WTC11 (cell line): ENCODE data around the gene CELA2A. TPM values are rescaled to one million over a fixed set of nuclear protein-coding genes. Genes with fewer than 3 reads are reported as not detected.

Source experiments
- ATAC-seq: fragments of 200-7000 bp; cut with Tn5 transposase; 2 replicates; pipeline ENCODE4 v1.10.0; 2021; ENCODE audit warnings: mild to moderate bottlenecking, moderate library complexity
- CTCF ChIA-PET: fragments of 300-600 bp; sonication (Branson Sonifier 250); formaldehyde crosslinking; loops from one replicate; lab custom pipeline; 2021; ENCODE audit warnings: antibody characterized with exemption; lab: Charles Lee
- POLR2A ChIA-PET: fragments of 350-600 bp; sonication (Branson Sonifier 250); formaldehyde crosslinking; loops from one replicate; lab custom pipeline; 2021; ENCODE audit warnings: antibody characterized with exemption; lab: Charles Lee
- DNase-seq: peaks from one replicate; pipeline ENCODE4 v3.0.0; 2021; ENCODE audit warnings: low spot score
- H3K27ac Mint-ChIP-seq: 2 replicates; pipeline ENCODE4 v1.8.0; 2021; ENCODE audit warnings: mixed read lengths
- H3K27me3 Mint-ChIP-seq: 2 replicates; pipeline ENCODE4 v1.8.0; 2021; ENCODE audit warnings: low read depth, mild to moderate bottlenecking, moderate library complexity, mixed read lengths
- H3K36me3 Mint-ChIP-seq: 2 replicates; pipeline ENCODE4 v1.8.0; 2021; ENCODE audit warnings: mixed read lengths
- H3K4me1 Mint-ChIP-seq: 2 replicates; pipeline ENCODE4 v1.8.0; 2022; ENCODE audit warnings: mixed read lengths
- H3K4me3 Mint-ChIP-seq: 2 replicates; pipeline ENCODE4 v1.8.0; 2021; ENCODE audit warnings: mild to moderate bottlenecking, moderate library complexity, mixed read lengths
- H3K9me3 Mint-ChIP-seq: 2 replicates; pipeline ENCODE4 v1.8.0; 2021; ENCODE audit warnings: mixed read lengths
- CBFB ChIP-seq: sonication (generic); formaldehyde crosslinking; IDR thresholded peaks from 2 replicates; pipeline ENCODE4 v1.8.1; 2022; ENCODE audit warnings: mild to moderate bottlenecking, low read depth, missing genetic modification reagents
- HMGA2 ChIP-seq: fragments of 250-450 bp; sonication (Bioruptor Pico); IDR thresholded peaks from 2 replicates; pipeline ENCODE4 v1.4.0; 2021; ENCODE audit warnings: mild to moderate bottlenecking, moderate library complexity
- JUN ChIP-seq: sonication (generic); formaldehyde crosslinking; IDR thresholded peaks from 2 replicates; pipeline ENCODE4 v1.8.0; 2023; ENCODE audit warnings: mild to moderate bottlenecking, missing genetic modification reagents
- NFATC4 ChIP-seq: fragments of 250-450 bp; sonication (Bioruptor Pico); IDR thresholded peaks from 2 replicates; pipeline ENCODE4 v1.9.0; 2021; ENCODE audit warnings: mild to moderate bottlenecking
- NFYB ChIP-seq: sonication (generic); formaldehyde crosslinking; conservative IDR thresholded peaks from 2 replicates; pipeline ENCODE4 v1.8.0; 2022; ENCODE audit warnings: low read depth, missing genetic modification reagents
- OVOL2 ChIP-seq: fragments of 250-450 bp; sonication (Bioruptor Pico); IDR thresholded peaks from 2 replicates; pipeline ENCODE4 v1.9.0; 2021; ENCODE audit warnings: mild to moderate bottlenecking, borderline replicate concordance
- RELA ChIP-seq: sonication (generic); formaldehyde crosslinking; IDR thresholded peaks from 2 replicates; pipeline ENCODE4 v1.8.1; 2022; ENCODE audit warnings: missing genetic modification reagents, mild to moderate bottlenecking, borderline replicate concordance
- SMAD3 ChIP-seq: sonication (generic); formaldehyde crosslinking; IDR thresholded peaks from 2 replicates; pipeline ENCODE4 v1.8.0; 2022; ENCODE audit warnings: missing genetic modification reagents, mild to moderate bottlenecking, borderline replicate concordance
- SP1 ChIP-seq: sonication (generic); formaldehyde crosslinking; conservative IDR thresholded peaks from 2 replicates; pipeline ENCODE4 v1.8.1; 2022; ENCODE audit warnings: missing genetic modification reagents
- ZBTB21 ChIP-seq: sonication (generic); formaldehyde crosslinking; IDR thresholded peaks from 2 replicates; pipeline ENCODE4 v1.8.1; 2023; ENCODE audit warnings: mild to moderate bottlenecking, missing genetic modification reagents, borderline replicate concordance
- ZNF121 ChIP-seq: sonication (generic); formaldehyde crosslinking; IDR thresholded peaks from 2 replicates; pipeline ENCODE4 v1.8.0; 2023; ENCODE audit warnings: missing genetic modification reagents
- ZNF396 ChIP-seq: fragments of 250-450 bp; sonication (Bioruptor Pico); IDR thresholded peaks from 2 replicates; pipeline ENCODE4 v1.8.0; 2021; ENCODE audit warnings: mild to moderate bottlenecking, moderate library complexity, borderline replicate concordance
- total RNA-seq: library from RNA; stranded (reverse); gene quantifications from 3 replicates; pipeline ENCODE4 v1.2.3, GENCODE V29; 2021
- TF ChIP-seq, protein P1 (sequence below): sonication (generic); formaldehyde crosslinking; IDR thresholded peaks from 2 replicates; pipeline ENCODE4 v1.8.0; 2022; ENCODE audit warnings: missing genetic modification reagents
- TF ChIP-seq, protein P2 (sequence below): fragments of 250-450 bp; sonication (Bioruptor Pico); IDR thresholded peaks from 2 replicates; pipeline ENCODE4 v1.9.0; 2021; ENCODE audit warnings: mild to moderate bottlenecking
- TF ChIP-seq, protein P3 (sequence below): sonication (generic); formaldehyde crosslinking; IDR thresholded peaks from 2 replicates; pipeline ENCODE4 v1.8.1; 2023; ENCODE audit warnings: mild to moderate bottlenecking, missing genetic modification reagents, moderate library complexity
- TF ChIP-seq, protein P4 (sequence below): sonication (generic); formaldehyde crosslinking; IDR thresholded peaks from 2 replicates; pipeline ENCODE4 v1.8.1; 2022; ENCODE audit warnings: mild to moderate bottlenecking, moderate library complexity, missing genetic modification reagents
- TF ChIP-seq, protein P5 (sequence below): sonication (generic); formaldehyde crosslinking; IDR thresholded peaks from 2 replicates; pipeline ENCODE4 v1.8.0; 2023; ENCODE audit warnings: missing genetic modification reagents
- TF ChIP-seq, protein P6 (sequence below): sonication (generic); formaldehyde crosslinking; IDR thresholded peaks from 2 replicates; pipeline ENCODE4 v1.8.1; 2023; ENCODE audit warnings: mild to moderate bottlenecking, missing genetic modification reagents, borderline replicate concordance
- TF ChIP-seq, protein P7 (sequence below): fragments of 200-600 bp; IDR thresholded peaks from 2 replicates; pipeline ENCODE4 v1.8.0; 2022; ENCODE audit warnings: antibody characterized with exemption

Gene CELA2A
- total RNA-seq, 1 experiment from 2014 or later = 0.83 TPM

DNA sequence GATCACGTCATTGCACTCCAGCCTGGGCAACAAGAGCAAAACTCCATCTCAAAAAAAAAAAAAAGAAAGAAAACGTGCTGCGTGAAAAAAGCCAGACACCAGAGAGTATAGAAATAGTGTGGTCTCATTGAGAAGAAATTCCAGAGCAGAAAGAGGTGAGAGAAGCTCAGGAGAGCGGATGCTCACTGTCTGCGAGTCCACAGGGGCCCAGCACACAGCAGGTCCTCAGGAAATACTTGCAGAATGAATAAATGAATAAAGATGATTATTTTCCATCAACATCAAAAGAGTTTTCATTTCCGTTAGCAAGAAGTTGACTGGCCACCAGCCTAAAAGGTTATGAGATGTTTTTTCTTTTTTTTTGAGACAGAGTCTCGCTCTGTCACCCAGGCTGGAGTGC lies 53.1 kb downstream of the CELA2A start:
- Mint-ChIP-seq H3K9me3 (no peaks in the 10 kb centered on the region), H3K27me3 (no peaks in the 10 kb centered on the region), H3K4me3 (peak overlapping the region; percentile 26; the same call in 1 of the 2 replicates), H3K4me1 (peaks cover 41% of the 10 kb centered on the region), H3K36me3 (peaks cover 8% of the 10 kb centered on the region), H3K27ac (peak overlapping the region; percentile 93)
- ChIA-PET POLR2A (interaction anchor here (1.3 to 2.3 kb wide), 2 partner anchors 14 to 17 kb away, joined by 5 to 7 read pairs; partner anchors contain the start of genes CASP9 and DNAJC16), CTCF (interaction anchor here (1.2 kb wide), 1 partner anchor 14 kb away, joined by 4 read pairs; no protein-coding TSS in a partner anchor)
- ATAC-seq (no peak), DNase-seq (no peak)
- TF ChIP-seq, protein P1, sequence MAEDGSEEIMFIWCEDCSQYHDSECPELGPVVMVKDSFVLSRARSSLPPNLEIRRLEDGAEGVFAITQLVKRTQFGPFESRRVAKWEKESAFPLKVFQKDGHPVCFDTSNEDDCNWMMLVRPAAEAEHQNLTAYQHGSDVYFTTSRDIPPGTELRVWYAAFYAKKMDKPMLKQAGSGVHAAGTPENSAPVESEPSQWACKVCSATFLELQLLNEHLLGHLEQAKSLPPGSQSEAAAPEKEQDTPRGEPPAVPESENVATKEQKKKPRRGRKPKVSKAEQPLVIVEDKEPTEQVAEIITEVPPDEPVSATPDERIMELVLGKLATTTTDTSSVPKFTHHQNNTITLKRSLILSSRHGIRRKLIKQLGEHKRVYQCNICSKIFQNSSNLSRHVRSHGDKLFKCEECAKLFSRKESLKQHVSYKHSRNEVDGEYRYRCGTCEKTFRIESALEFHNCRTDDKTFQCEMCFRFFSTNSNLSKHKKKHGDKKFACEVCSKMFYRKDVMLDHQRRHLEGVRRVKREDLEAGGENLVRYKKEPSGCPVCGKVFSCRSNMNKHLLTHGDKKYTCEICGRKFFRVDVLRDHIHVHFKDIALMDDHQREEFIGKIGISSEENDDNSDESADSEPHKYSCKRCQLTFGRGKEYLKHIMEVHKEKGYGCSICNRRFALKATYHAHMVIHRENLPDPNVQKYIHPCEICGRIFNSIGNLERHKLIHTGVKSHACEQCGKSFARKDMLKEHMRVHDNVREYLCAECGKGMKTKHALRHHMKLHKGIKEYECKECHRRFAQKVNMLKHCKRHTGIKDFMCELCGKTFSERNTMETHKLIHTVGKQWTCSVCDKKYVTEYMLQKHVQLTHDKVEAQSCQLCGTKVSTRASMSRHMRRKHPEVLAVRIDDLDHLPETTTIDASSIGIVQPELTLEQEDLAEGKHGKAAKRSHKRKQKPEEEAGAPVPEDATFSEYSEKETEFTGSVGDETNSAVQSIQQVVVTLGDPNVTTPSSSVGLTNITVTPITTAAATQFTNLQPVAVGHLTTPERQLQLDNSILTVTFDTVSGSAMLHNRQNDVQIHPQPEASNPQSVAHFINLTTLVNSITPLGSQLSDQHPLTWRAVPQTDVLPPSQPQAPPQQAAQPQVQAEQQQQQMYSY (CRISPR knock-in tag) = no peak
- TF ChIP-seq SMAD3 (CRISPR knock-in tag) = no peak
- TF ChIP-seq ZNF396 = no peak
- TF ChIP-seq, protein P2, sequence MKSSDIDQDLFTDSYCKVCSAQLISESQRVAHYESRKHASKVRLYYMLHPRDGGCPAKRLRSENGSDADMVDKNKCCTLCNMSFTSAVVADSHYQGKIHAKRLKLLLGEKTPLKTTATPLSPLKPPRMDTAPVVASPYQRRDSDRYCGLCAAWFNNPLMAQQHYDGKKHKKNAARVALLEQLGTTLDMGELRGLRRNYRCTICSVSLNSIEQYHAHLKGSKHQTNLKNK = no peak
- no peak for TF ChIP-seq CBFB (CRISPR knock-in tag)
- TF ChIP-seq RELA (CRISPR knock-in tag) = no peak
- no peak for TF ChIP-seq NFYB (CRISPR knock-in tag)
- TF ChIP-seq SP1 (CRISPR knock-in tag) = no peak
- TF ChIP-seq, protein P3, sequence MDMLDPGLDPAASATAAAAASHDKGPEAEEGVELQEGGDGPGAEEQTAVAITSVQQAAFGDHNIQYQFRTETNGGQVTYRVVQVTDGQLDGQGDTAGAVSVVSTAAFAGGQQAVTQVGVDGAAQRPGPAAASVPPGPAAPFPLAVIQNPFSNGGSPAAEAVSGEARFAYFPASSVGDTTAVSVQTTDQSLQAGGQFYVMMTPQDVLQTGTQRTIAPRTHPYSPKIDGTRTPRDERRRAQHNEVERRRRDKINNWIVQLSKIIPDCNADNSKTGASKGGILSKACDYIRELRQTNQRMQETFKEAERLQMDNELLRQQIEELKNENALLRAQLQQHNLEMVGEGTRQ (CRISPR knock-in tag) = no peak
- no peak for TF ChIP-seq JUN (CRISPR knock-in tag)
- TF ChIP-seq, protein P4, sequence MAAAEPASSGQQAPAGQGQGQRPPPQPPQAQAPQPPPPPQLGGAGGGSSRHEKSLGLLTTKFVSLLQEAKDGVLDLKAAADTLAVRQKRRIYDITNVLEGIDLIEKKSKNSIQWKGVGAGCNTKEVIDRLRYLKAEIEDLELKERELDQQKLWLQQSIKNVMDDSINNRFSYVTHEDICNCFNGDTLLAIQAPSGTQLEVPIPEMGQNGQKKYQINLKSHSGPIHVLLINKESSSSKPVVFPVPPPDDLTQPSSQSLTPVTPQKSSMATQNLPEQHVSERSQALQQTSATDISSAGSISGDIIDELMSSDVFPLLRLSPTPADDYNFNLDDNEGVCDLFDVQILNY (CRISPR knock-in tag) = no peak
- TF ChIP-seq, protein P5, sequence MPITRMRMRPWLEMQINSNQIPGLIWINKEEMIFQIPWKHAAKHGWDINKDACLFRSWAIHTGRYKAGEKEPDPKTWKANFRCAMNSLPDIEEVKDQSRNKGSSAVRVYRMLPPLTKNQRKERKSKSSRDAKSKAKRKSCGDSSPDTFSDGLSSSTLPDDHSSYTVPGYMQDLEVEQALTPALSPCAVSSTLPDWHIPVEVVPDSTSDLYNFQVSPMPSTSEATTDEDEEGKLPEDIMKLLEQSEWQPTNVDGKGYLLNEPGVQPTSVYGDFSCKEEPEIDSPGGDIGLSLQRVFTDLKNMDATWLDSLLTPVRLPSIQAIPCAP = no peak
- TF ChIP-seq ZNF121 (CRISPR knock-in tag) = no peak
- no peak for TF ChIP-seq HMGA2 (CRISPR knock-in tag)

DNA sequence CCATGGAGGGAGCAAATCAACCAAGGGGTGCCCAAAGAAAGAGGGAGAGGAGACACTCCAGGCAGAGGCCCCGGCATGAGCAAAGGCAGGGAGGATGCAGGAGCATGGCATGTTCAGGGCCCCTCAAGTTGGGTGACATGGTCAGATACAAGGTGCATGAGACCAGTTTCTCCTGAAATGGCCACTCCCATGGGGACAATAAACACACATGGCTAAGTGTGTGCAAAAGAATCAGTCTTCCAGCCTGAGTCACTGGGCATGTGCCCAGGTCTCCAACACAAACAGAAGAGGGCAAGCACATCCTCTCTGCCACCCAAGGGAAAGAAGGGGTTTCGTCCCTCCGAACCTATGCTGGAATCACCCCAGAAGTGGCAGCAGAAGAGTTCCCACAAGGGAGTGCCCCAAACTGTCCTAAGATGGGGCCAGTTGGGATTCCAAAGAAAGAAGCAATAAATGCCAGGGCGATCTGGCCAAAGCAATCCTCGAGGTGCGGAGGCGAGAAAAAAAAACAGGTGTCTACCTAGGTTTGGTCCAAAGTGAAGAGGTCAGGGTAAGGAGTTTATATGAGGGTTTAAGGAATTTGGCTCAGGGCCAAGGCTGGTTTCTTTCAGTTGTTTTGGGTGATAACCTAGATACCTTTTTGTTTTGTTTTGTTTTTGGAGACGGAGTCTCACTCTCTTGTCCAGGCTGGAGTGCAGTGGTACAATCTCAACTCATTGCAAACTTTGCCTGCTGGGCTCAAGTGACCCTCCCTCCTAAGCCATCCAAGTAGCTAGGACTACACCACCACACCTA lies 54.3 kb downstream of the CELA2A start:
- no peaks in the 10 kb centered on the region for H3K27me3 Mint-ChIP-seq
- peaks cover 14% of the 10 kb centered on the region for H3K36me3 Mint-ChIP-seq
- POLR2A ChIA-PET = no interaction called here
- H3K9me3 Mint-ChIP-seq = no peaks in the 10 kb centered on the region
- peaks cover 46% of the 10 kb centered on the region for H3K4me1 Mint-ChIP-seq
- CTCF ChIA-PET = no interaction called here
- DNase-seq (no peak), ATAC-seq (no peak)
- H3K4me3 Mint-ChIP-seq = no peak overlapping the region
- H3K27ac Mint-ChIP-seq = peak overlapping the region; percentile 81
- no peak for TF ChIP-seq SP1 (CRISPR knock-in tag)
- TF ChIP-seq, protein P6, sequence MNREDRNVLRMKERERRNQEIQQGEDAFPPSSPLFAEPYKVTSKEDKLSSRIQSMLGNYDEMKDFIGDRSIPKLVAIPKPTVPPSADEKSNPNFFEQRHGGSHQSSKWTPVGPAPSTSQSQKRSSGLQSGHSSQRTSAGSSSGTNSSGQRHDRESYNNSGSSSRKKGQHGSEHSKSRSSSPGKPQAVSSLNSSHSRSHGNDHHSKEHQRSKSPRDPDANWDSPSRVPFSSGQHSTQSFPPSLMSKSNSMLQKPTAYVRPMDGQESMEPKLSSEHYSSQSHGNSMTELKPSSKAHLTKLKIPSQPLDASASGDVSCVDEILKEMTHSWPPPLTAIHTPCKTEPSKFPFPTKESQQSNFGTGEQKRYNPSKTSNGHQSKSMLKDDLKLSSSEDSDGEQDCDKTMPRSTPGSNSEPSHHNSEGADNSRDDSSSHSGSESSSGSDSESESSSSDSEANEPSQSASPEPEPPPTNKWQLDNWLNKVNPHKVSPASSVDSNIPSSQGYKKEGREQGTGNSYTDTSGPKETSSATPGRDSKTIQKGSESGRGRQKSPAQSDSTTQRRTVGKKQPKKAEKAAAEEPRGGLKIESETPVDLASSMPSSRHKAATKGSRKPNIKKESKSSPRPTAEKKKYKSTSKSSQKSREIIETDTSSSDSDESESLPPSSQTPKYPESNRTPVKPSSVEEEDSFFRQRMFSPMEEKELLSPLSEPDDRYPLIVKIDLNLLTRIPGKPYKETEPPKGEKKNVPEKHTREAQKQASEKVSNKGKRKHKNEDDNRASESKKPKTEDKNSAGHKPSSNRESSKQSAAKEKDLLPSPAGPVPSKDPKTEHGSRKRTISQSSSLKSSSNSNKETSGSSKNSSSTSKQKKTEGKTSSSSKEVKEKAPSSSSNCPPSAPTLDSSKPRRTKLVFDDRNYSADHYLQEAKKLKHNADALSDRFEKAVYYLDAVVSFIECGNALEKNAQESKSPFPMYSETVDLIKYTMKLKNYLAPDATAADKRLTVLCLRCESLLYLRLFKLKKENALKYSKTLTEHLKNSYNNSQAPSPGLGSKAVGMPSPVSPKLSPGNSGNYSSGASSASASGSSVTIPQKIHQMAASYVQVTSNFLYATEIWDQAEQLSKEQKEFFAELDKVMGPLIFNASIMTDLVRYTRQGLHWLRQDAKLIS (CRISPR knock-in tag) = no peak
- no peak for TF ChIP-seq ZBTB21
- no peak for TF ChIP-seq OVOL2 (CRISPR knock-in tag)
- TF ChIP-seq NFATC4 (CRISPR knock-in tag) = no peak
- TF ChIP-seq, protein P2 = no peak
- TF ChIP-seq, protein P7, sequence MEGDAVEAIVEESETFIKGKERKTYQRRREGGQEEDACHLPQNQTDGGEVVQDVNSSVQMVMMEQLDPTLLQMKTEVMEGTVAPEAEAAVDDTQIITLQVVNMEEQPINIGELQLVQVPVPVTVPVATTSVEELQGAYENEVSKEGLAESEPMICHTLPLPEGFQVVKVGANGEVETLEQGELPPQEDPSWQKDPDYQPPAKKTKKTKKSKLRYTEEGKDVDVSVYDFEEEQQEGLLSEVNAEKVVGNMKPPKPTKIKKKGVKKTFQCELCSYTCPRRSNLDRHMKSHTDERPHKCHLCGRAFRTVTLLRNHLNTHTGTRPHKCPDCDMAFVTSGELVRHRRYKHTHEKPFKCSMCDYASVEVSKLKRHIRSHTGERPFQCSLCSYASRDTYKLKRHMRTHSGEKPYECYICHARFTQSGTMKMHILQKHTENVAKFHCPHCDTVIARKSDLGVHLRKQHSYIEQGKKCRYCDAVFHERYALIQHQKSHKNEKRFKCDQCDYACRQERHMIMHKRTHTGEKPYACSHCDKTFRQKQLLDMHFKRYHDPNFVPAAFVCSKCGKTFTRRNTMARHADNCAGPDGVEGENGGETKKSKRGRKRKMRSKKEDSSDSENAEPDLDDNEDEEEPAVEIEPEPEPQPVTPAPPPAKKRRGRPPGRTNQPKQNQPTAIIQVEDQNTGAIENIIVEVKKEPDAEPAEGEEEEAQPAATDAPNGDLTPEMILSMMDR = no peak
